ENCODE results near the gene POU2F2.

The POU2F2 gene

GRCh38 chr19:42038666-42039065 lies 93.6 kb downstream of the POU2F2 start:
- intact Hi-C loops (cut with DNase I), result no loop called here
- DNase-seq, result peak in 7 of 10 donors; percentile 43 to 90 (median 61)

DNA sequence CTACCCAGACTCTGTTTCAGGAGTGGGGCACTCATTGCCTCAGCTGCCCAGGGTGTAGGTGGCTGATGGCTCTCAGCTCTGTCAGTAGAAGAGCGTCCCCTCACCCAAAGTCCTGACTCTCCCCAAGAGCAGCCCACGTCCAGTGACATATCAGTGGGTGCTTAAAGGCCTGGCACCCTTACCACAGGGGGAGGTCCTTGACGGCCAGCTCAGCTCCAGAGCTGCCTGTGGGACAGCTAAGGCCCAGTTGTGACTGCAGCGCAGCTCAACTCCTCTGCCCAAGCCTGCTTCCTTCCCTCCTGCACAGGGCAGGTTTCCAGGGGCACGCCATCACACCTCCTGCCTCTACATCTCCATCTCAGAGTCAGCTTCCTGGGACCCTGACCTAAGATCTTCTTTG lies 94.6 kb downstream of the POU2F2 start:
- peak in 1 of 10 donors; percentile 49 for DNase-seq
- intact Hi-C loops (cut with DNase I), result no loop called here

Measured in posterior cingulate gyrus (tissue), 11 donors.